ENCODE measurements around the gene HES1. TPM values are rescaled to one million over a fixed set of nuclear protein-coding genes. Genes with fewer than 3 reads are reported as not detected.
"Not testable (repeated sequence)": the region's sequence is repeated elsewhere in the genome, so short reads cannot be mapped to it uniquely, and the experiment has no call there.

Gene HES1, protein sequence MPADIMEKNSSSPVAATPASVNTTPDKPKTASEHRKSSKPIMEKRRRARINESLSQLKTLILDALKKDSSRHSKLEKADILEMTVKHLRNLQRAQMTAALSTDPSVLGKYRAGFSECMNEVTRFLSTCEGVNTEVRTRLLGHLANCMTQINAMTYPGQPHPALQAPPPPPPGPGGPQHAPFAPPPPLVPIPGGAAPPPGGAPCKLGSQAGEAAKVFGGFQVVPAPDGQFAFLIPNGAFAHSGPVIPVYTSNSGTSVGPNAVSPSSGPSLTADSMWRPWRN
- 21.3 TPM for total RNA-seq

DNA sequence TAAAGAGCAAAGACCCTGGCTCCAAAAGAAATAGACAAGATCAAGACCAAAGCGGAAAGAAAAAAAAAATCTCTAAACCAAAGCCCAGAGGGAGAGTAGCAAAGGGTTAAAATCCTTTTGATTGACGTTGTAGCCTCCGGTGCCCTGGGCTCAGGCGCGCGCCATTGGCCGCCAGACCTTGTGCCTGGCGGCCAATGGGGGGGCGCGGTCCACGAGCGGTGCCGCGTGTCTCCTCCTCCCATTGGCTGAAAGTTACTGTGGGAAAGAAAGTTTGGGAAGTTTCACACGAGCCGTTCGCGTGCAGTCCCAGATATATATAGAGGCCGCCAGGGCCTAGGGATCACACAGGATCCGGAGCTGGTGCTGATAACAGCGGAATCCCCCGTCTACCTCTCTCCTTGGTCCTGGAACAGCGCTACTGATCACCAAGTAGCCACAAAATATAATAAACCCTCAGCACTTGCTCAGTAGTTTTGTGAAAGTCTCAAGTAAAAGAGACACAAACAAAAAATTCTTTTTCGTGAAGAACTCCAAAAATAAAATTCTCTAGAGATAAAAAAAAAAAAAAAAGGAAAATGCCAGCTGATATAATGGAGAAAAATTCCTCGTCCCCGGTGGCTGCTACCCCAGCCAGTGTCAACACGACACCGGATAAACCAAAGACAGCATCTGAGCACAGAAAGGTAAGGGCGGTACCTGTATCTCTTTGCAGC, at the start of gene HES1:
Gene HES1, plus strand, starts transcription at position 343 of the 713 bp plus-strand sequence. Its CDS starts 233 bp downstream, at position 576.
- peak; percentile 97 for DNase-seq (ENCODE audit: low spot score)
- peak; percentile 44 for ATAC-seq

DNA sequence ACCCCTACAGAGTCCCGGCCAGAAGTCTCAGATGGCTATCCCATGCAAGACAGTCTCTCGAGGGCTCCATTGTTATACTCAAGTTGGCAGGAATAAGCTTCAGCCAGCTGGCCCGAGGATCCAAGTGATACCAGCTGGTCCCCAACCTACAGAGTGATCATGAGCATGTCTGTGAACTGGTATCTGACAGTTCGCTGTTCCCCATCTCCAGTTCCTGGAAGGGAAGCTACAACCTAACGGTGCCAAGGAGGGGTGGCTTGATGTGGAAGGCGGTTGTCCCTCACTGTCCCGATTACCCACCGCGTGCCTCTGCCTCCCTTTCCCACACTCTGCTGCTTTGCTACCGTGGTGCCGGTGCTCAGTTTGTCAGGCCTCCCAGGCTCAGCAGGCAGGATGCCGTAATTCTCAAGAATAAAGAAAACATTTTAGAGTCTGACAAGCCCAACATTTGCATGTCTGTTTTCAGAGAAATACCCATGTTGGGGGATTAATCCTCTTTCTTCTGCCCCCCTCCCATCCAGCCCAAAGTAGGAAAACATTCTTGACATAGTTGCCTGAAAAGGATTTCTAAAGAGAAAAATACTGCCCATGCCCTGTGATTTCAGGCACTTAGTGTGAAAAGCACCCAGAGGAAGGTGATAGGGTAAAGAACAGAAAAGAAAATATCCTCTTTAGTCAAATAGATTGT, 49.4 kb upstream of the HES1 start:
- no peak for ATAC-seq
- no peak for DNase-seq (ENCODE audit: low spot score)

DNA sequence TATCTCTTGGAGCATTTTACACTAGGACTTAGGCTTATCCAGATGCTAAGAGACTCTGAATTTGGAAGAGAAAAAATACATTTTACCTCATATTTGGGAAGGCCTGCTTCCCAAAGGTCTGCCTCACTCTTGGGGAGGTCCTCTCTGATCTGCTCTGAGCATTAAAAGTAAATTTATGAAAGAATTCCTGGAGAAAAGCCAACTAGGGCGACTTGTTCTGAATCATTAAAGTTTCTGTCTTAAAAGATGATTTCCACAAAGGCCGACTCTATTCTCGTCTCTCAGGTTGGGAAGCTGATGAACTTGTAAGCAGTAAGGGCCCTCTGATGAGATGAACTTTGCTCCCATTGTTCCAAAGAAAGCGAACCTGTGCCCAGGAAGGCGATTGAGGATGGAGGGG, 48.7 kb upstream of the HES1 start:
- no peak for DNase-seq (ENCODE audit: low spot score)
- no peak for ATAC-seq

DNA sequence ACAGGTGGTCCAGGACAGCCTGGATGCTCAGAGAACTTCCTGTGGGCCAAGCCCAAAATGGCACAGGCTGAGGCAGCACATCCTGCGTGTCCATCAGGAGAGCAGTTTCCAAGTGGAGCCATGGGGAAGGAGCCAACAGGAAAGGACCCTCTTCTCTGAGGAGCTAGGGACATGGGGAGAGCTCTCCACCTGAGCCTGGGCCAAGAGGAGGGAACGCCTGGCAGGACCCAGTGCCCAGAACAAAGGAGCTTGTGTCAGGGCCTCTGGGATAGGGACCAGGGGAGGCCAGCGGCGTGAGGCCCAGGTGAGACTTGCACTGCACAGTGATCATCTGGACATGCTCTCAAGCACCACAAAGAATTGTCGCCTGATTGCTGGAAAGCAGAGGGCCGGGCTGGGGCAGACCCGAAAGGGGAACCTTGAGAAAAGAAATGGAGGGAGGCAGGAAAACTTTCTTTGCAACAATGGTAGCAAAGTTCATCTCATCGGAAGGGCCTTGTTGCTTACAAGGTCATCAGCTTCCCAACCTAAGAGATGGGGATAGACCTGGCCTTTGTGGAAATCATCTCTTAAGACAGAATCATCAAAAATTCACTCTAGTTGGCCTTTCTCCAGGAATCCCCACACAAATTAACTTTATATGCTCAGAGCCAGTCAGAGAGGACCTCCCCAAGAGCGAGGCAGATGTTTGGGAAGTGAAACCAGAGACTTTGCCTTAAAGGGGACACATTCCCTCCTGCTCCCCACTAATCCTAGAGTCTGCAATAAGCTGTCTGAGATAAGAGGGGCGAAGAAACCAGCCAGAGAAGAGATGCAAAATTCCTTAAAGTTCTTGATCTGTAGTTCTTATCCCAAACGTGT, 47.7 kb upstream of the HES1 start:
- DNase-seq (ENCODE audit: low spot score) = no peak
- ATAC-seq = no peak

DNA sequence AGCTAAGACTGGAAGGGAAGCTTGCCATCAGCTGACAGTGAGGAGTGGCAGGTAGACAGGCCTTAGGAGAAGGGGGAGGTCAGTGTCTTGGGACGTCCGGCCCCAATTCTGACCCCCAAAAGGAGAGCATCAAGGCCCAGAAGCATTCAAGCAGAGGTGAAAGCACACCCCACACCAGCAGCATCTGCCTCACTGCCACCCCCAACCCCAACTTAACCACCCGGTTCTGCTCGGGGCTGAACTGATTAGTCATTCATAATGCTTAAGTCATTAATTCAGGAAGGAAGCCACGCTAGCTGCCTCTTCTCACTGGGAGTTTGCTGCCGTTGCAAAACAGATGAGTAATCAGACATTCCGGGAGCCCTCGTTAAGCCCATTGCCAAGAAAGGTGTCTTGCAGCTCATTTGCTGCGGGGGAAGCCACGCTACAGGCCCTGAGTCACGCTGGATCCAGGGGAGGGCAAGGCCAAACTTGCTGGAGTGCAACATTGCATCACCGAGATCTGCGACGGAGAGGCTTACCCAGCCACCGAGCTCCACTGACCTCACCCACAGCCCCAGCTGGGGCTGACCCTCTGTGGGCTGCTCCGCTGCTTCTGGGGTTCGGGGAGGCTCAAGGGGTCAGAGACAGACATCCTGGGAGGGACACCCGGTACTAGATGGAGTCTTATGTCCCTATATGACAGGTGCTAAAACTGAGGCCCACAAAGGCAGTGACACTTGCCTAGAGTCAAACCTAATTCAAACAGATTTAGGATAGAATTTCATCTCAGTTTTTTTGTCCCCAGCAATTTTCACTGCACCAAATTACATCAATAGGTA, 46.4 kb upstream of the HES1 start:
- peak; percentile 88 for ATAC-seq
- DNase-seq (ENCODE audit: low spot score) = peak; percentile 71

DNA sequence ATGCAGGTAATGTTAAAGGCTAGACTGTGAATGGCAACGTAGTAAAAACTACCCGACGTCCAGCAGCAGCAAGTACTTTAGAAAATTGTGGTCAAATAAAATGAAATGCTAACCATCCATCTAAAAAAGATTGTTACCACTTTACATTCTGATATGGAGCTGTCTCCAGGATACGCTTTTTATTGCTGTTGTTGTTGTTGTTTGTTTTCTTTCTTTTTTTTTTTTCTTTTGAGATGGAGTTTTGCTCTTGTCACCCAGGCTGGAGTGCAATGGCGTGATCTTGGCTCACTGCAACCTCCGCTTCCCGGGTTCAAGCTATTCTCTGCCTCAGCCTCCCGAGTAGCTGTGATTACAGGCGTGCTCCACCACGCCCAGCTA, 45.8 kb upstream of the HES1 start:
- DNase-seq (ENCODE audit: low spot score); ATAC-seq: not testable (repeated sequence)

DNA sequence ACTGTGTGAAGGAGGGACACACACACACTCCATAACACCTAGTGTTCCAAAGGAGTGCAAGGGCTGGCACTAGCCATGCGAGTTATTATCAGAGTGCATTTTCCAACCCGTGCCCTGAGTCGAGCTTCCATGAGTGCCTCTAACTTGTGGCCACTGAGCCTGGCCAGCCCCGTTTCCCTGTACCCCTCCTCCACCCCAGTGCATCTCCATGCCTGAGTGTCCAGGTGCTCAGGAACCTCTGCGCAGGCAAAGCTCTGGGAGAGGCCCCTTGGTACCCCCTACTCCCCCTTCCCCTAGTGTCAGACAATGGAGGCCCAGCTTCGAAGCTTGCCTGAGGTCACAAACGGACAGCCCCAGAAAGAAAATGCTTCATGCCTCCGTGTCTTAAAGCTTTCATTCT, 45.2 kb upstream of the HES1 start:
- DNase-seq (ENCODE audit: low spot score) (no peak), ATAC-seq (no peak)

DNA sequence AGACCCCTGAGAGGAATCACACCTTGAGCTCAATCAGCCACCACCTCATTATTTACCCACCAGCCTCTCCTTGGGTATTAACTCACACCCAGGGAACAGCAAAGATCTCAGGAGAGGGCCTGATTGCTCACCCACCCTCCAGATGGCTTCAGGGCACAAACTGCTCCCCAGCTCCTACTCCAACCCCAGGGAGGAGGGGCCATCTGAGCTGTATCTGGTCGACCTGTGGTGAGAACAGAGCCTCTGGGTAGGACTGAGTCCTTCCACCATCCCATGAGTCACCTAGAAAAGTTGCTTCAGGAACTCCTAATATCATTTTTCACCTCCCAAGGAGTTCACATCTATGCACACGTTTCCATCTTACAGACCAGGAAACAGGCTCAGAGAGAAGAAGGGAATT, 44.8 kb upstream of the HES1 start:
- ATAC-seq (no peak), DNase-seq (ENCODE audit: low spot score) (no peak)

DNA sequence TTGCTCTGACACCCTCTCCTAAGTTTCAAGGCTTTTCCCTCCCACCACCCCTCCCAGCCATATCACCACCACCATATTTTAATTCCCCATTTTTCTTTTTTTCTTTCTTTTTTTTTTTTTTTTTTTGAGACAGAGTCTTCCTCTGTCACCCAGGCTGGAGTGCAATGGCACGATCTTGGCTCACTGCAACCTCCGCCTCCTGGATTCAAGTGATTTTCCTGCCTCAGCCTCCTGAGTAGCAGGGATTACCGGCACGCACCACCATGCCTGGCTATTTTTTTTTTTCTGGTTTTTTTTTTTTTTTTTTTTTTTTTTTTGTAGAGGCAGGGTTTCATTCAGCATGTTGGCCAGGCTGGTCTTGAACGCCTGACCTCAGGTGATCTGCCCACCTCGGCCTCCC, 44.1 kb upstream of the HES1 start:
- DNase-seq (ENCODE audit: low spot score); ATAC-seq: not testable (repeated sequence)

DNA sequence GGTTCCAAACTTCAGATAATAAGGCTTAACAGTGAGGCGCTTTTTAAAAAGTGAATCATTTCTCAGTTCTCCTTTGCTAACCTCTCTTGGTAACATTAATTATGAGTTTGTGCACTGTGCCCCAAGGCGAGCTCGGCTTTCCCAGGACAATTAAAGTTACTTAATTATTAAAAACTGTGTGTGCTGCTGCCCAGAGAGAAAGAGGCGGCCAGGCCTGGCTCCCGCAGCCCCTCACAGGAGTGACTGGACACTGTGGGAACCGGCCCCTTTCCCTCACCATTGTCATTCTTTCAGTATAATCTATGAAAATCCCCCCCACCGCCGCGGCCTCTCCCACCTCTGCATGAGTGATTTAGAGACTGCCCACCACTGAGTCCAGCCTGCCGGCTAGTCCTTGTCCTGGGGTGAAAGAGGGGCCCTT, 43.1 kb upstream of the HES1 start:
- no peak for DNase-seq (ENCODE audit: low spot score)
- no peak for ATAC-seq

DNA sequence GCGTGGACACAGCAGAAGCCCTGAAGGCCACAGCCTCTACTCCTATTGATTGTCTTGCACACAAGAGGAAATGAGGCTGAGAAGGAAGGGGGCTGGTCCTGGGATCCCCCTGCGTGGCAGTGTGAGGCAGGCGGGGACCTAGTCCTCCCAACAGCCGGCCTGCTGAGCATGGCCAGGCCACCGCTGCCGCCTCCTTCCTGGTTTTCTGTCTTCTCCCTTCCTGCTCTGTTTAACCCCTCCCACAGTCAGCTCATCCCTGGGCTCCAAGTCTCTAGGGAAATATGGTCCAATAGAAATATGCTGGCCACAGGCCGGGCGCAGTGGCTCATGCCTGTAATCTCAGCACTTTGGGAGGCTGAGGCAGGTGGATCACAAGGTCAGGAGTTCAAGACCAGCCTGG, 42.1 kb upstream of the HES1 start:
- DNase-seq (ENCODE audit: low spot score) (no peak), ATAC-seq (no peak)

DNA sequence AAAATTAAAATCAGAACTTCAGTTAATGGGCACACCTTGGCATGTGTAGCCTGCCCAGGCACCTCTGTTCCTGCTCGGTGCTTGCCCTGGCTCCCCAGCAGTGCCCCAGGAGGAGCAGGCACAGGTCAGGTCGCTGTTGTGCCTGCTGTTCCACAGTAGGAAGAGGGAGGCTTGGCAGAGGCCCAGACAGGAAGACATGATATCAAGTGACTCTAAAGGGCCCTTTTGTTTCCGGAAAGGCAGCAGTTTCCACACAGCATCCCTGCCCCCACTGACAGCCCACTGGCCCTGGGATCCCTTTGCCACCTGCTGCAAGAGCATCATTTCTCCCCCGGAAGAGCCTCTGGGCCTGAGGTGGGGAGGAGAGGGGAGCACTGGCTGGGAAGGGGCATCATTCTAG, 40.5 kb upstream of the HES1 start:
- DNase-seq (ENCODE audit: low spot score) = peak; percentile 69
- ATAC-seq = peak; percentile 9

DNA sequence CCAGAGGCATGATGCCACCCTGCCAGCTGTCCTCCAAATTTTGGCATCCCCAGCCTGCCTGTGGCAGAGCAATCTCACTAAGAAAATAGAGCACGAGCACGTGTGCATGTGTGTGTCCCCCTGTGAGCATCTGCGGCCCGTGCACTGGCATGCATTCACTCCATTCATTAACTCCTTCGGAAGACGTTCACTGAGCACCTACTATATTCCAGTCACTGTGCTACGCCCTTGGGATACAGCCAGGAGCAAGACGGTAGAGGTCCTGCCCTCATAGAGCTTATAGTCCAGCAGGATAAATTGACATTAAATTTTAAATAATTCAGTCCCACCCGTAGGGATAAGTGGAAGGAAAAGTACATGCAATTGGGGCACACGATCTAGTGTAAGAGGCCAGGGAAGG, 40.0 kb upstream of the HES1 start:
- no peak for DNase-seq (ENCODE audit: low spot score)
- ATAC-seq = no peak

DNA sequence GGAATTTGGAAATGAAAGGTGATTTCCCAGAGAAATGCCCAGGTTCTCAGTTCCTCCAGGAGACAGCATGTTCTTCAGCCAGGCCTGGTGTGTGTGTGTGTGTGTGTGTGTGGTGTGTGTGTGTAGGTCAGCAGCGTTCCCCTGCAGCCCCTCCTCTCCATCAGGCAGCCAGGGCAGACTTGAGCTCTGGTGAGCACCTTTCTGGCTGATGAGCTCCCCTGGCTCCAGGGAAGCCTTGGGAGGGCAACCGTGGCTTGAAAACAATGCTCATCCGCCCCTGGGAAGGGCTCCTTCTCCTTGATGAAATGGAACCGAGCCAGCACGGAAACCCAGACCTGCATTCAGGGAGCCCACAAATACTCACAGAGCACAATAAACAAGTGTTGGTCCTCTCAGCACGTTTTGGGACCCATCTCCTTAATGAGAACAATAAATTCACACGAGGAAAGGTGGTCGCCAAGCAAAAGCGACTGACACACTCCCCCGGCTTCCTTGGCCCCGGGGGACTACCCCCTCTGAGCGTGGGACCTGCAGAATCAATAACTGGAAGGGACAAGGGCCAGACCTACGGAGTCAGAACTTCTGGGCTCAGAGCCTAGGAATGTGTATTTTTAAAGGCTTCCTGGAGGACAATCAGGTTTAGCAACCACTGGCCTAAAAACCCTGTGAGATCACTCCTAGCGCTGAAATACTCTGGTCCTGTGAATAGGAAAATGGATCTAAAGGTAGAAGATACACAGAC, 38.6 kb upstream of the HES1 start:
- DNase-seq (ENCODE audit: low spot score) (peak; percentile 79), ATAC-seq (peak; percentile 47)

DNA sequence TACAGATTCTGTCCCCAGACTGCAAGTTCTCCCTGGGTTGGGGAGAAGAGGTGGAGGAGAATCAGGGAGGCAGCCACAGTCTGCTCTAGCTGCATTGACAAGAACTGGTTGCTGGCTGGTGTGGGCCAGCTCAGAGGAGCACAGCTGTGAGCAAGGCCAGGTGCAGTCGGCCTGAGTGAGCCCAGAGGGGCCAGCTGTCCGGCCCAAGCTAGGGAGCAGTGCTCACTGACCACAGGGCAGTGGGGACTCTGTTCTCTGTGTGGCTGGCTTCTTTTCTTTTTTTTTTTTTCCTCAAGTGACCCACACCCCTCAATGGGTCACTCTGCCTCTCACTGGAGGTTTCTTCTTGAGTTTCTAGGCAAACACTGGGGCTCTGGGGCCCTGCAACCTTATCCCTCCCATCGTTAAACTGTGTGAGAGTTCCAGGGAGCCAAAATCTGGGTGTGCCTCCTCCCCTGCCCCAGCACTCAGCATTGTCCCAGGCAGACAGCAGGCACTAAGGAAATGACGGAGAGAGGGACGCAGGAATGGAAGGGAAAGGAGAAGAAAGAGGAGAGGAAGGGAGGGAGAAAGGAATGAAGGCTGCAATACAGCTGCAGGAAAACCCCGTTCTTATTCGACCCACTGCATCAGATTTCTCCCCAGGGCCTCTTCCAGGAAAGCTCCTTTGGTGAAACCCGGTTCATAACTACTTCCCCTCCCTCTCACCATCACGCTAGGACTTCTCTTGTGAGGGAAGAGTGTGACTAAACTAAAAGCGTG, 37.7 kb upstream of the HES1 start:
- no peak for DNase-seq (ENCODE audit: low spot score)

DNA sequence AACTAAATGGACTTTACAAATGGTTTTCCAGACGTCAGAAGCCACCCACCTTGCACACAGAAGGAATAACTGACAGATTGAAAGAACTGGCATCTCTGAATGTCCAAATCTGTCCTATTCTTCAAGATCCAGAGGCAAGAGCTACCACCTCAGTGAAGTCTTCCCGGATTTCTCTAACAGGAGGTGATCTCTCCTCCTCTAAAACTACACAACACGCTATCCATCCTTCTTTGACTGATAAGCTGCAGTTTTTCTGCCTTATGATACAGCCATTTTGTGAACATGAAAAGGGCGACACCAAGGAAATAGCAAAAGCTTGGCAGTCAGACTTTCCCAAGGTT, 37.1 kb upstream of the HES1 start:
- ATAC-seq (no peak), DNase-seq (ENCODE audit: low spot score) (no peak)

More for the DNA sequence above, 37.7 kb upstream of the HES1 start:
- ATAC-seq = no peak

DNA sequence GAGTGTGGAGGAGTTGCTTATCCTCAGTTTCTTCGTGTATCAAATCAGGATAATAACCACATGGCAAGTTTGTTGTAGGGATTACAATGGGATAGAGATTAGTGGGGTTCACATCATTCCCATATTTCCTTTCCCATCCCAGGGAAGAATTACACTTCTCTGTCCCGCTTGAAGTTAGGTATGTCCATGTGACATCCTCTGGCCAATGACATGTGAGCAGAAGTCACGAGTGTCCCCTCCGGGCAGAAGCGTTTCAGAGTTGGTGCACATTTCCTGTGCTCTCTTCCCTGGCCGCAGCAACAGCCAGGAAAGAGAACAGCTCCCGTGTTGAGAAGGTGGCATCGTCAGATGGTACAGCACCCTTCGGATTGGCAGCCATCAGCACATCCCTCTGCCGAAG, 36.7 kb upstream of the HES1 start:
- ATAC-seq (no peak), DNase-seq (ENCODE audit: low spot score) (no peak)

DNA sequence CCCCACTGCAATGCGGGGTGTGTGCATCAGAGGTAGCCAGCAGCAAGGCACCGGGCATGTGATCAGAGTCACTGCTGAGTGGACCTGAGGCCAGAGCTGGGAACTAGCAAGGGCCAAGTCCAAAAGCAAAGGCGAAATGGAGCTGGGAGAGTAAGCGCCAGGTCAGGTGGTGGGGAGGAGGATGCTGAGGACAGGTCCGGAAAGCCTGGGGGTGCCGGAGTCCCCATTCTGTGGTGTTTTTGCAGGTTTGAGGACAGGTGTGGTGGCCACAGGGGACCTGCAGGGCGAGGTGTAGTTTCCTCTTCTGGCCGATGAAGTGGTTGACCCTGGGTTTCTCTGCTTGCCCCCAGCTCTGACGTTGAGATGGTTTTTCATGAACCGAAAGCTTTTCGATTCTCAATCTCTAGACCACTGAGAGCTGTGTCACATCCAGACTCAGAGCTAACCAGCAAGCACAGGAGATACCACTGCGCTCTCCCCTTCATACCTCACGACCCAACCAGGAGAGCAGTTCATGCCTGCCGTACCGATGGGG, 35.0 kb upstream of the HES1 start:
- ATAC-seq (peak; percentile 64), DNase-seq (ENCODE audit: low spot score) (peak; percentile 93)
